Keratinocyte (primary cell): ENCODE results near the gene CSE1L. TPM values are rescaled to one million over a fixed set of nuclear protein-coding genes. Genes with fewer than 3 reads are reported as not detected.
"Not testable (repeated sequence)": the region's sequence is repeated elsewhere in the genome, so short reads cannot be mapped to it uniquely, and the experiment has no call there.

ENCODE experiments used
- DNase-seq: peaks from one replicate; pipeline ENCODE4 v3.0.0-alpha.2; 2011; ENCODE audit warnings: low read depth, missing footprints, low spot score
- FAIRE-seq: peaks from 2 replicates; lab custom pipeline; 2011; peaks lifted over from hg19 to GRCh38; lab: Jason Lieb, UNC
- H2AFZ ChIP-seq: 2 replicates; pipeline ENCODE4 v1.6.0; 2012; ENCODE audit warnings: low read length, control low read depth, inconsistent platforms; ENCODE audit not compliant: control insufficient read depth
- H3K27ac ChIP-seq: 2 replicates; pipeline ENCODE4 v1.5.1; 2011; ENCODE audit warnings: low read length; ENCODE audit not compliant: control insufficient read depth, insufficient read depth
- H3K27me3 ChIP-seq: 3 replicates; pipeline ENCODE4 v1.6.0; 2011; ENCODE audit warnings: low read length; ENCODE audit not compliant: control insufficient read depth, insufficient read depth; ENCODE audit errors: extremely low read depth
- H3K36me3 ChIP-seq, 2 experiments: 2 replicates in 1 of 2; 3 replicates in 1 of 2; pipeline ENCODE4 v1.5.1; 2011; ENCODE audit warnings: low read length in 2 of 2, mild to moderate bottlenecking in 1 of 2; ENCODE audit not compliant: control insufficient read depth in 2 of 2, insufficient read depth in 2 of 2; ENCODE audit errors: extremely low read depth in 1 of 2
- H3K4me1 ChIP-seq: 3 replicates; pipeline ENCODE4 v1.5.1; 2011; ENCODE audit warnings: low read length; ENCODE audit not compliant: control insufficient read depth, insufficient read depth; ENCODE audit errors: extremely low read depth
- H3K4me2 ChIP-seq: 3 replicates; pipeline ENCODE4 v1.6.0; 2011; ENCODE audit warnings: low read depth, low read length; ENCODE audit not compliant: control insufficient read depth, insufficient read depth; ENCODE audit errors: extremely low read depth
- H3K4me3 ChIP-seq, 3 experiments: fragments of 200-600 bp in 1 of 3; sonication (generic) in 1 of 3; 2 replicates in 2 of 3; 3 replicates in 1 of 3; pipeline ENCODE4 v1.5.1; 2011 to 2016; ENCODE audit warnings: low read length in 3 of 3, mild to moderate bottlenecking in 3 of 3, control low read depth in 2 of 3, inconsistent platforms in 1 of 3, low read depth in 1 of 3, mixed read lengths in 1 of 3, mixed run types in 1 of 3, moderate library complexity in 1 of 3; ENCODE audit not compliant: control insufficient read depth in 2 of 3, insufficient read depth in 2 of 3; ENCODE audit errors: extremely low read depth in 1 of 3
- H3K79me2 ChIP-seq: 2 replicates; pipeline ENCODE4 v1.6.0; 2012; ENCODE audit warnings: low read length; ENCODE audit not compliant: control insufficient read depth, insufficient read depth
- H3K9ac ChIP-seq: 3 replicates; pipeline ENCODE4 v1.6.0; 2011; ENCODE audit warnings: low read length; ENCODE audit not compliant: control insufficient read depth, insufficient read depth; ENCODE audit errors: extremely low read depth
- H3K9me1 ChIP-seq: 3 replicates; pipeline ENCODE4 v1.6.0; 2011; ENCODE audit warnings: low read length; ENCODE audit not compliant: control insufficient read depth, insufficient read depth; ENCODE audit errors: extremely low read depth
- H3K9me3 ChIP-seq: 2 replicates; pipeline ENCODE4 v1.5.1; 2012; ENCODE audit warnings: low read depth, low read length; ENCODE audit not compliant: control insufficient read depth
- H4K20me1 ChIP-seq: 3 replicates; pipeline ENCODE4 v1.6.0; 2011; ENCODE audit warnings: low read length; ENCODE audit not compliant: control insufficient read depth, insufficient read depth; ENCODE audit errors: extremely low read depth
- CTCF ChIP-seq, 3 experiments: IDR thresholded peaks in 1 of 3; conservative IDR thresholded peaks in 1 of 3; optimal IDR thresholded peaks in 1 of 3; 2 replicates in 2 of 3; 3 replicates in 1 of 3; pipeline versions ENCODE3 to v1.5.1; 2011; ENCODE audit warnings: low read length in 3 of 3, mild to moderate bottlenecking in 3 of 3, moderate library complexity in 2 of 3, control low read depth in 1 of 3, inconsistent platforms in 1 of 3; ENCODE audit not compliant: insufficient read depth in 2 of 3; ENCODE audit errors: extremely low read depth in 1 of 3
- EZH2 ChIP-seq: IDR thresholded peaks from one replicate; pipeline ENCODE4 v1.6.1; 2012; ENCODE audit warnings: inconsistent platforms, mild to moderate bottlenecking, low read length, moderate library complexity
- dilution Hi-C: fragments of 300-500 bp; cut with MboI; formaldehyde crosslinking; loops from one replicate; pipeline ENCODE4 v1.7.0; 2020; ENCODE audit warnings: low sequenced_read_pairs; ENCODE audit not compliant: extremely low pct_ligation_motif_present
- polyA plus RNA-seq, 5 experiments: library from polyadenylated mRNA; depleted of rRNA in 3 of 5; stranded (reverse) in 3 of 5; stranded (forward) in 1 of 5; unstranded in 1 of 5; fragments of >200 nt; gene quantifications; 1 replicate in 1 of 5; 2 replicates in 3 of 5; 3 replicates in 1 of 5; pipeline versions ENCODE4 v1.2.1 to v1.2.3, GENCODE V29; 2011 to 2012; ENCODE audit warnings: missing spikeins in 2 of 5, low read depth in 1 of 5, low replicate concordance in 1 of 5

CSE1L gene
- polyA plus RNA-seq, 1 donor (not counting 4 experiments of a cell fraction or from before 2014, with no cell fraction given), result 134 TPM

- Histone ChIP-seq H3K9me1 (no peaks in the 10 kb centered on the region), H3K4me3 (no peak overlapping the region), H3K9ac (no peak overlapping the region), H3K27ac (no peak overlapping the region), H3K9me3 (no peaks in the 10 kb centered on the region), H3K4me2 (no peak overlapping the region), H3K27me3 (no peaks in the 10 kb centered on the region), H2AFZ (no peak overlapping the region), H3K4me1 (no peaks in the 10 kb centered on the region), H3K36me3 (peaks cover 26 to 53% of the 10 kb centered on the region in 2 experiments), H3K79me2 (peaks cover 11% of the 10 kb centered on the region), H4K20me1 (peaks cover 4% of the 10 kb centered on the region)
- TF ChIP-seq CTCF (optimal IDR thresholded peaks at IDR 0.05 in 1 of 3, IDR thresholded peaks at IDR 0.05 in 1 of 3, conservative IDR thresholded peaks at IDR 0.05 in 1 of 3; ENCODE audit: extremely low read depth in 1 of 3, insufficient read depth in 2 of 3, low read length in 3 of 3), result no peak
- no peak for TF ChIP-seq EZH2
- no peak for DNase-seq
- dilution Hi-C loops, result no loop called here
- FAIRE-seq, result no peak
Measured at GRCh38 chr20:49098136-49098535, 52.0 kb downstream of the CSE1L start.

GRCh38 chr20:49099011-49099410 lies 52.9 kb downstream of the CSE1L start:
- dilution Hi-C loops, result no loop called here

GRCh38 chr20:49100292-49100691 lies 54.2 kb downstream of the CSE1L start:
- H3K27me3 ChIP-seq, H3K9ac ChIP-seq, H3K4me1 ChIP-seq, H4K20me1 ChIP-seq, DNase-seq, H3K79me2 ChIP-seq, H3K9me3 ChIP-seq, H3K9me1 ChIP-seq, H3K27ac ChIP-seq, H3K4me2 ChIP-seq, H2AFZ ChIP-seq, H3K4me3 ChIP-seq, dilution Hi-C loops, FAIRE-seq: not testable (repeated sequence)
- H3K36me3 ChIP-seq, result peaks cover 25 to 44% of the 10 kb centered on the region in 2 experiments

More at GRCh38 chr20:49099011-49099410, 52.9 kb downstream of the CSE1L start:
- Histone ChIP-seq H3K9me1 (no peaks in the 10 kb centered on the region), H4K20me1 (peaks cover 4% of the 10 kb centered on the region), H3K9ac (no peak overlapping the region), H3K79me2 (peaks cover 11% of the 10 kb centered on the region), H3K36me3 (peaks cover 29 to 53% of the 10 kb centered on the region in 2 experiments), H3K4me1 (no peaks in the 10 kb centered on the region), H3K27me3 (no peaks in the 10 kb centered on the region), H3K27ac (no peak overlapping the region), H3K4me2 (no peak overlapping the region), H3K9me3 (no peaks in the 10 kb centered on the region), H3K4me3 (no peak overlapping the region), H2AFZ (no peak overlapping the region)
- FAIRE-seq, result no peak
- TF ChIP-seq CTCF (optimal IDR thresholded peaks at IDR 0.05 in 1 of 3, IDR thresholded peaks at IDR 0.05 in 1 of 3, conservative IDR thresholded peaks at IDR 0.05 in 1 of 3; ENCODE audit: extremely low read depth in 1 of 3, insufficient read depth in 2 of 3, low read length in 3 of 3) (no peak), EZH2 (no peak)
- DNase-seq, result no peak
